H1 (cell line): ENCODE results near the gene GLRA1. TPM values are rescaled to one million over a fixed set of nuclear protein-coding genes. Genes with fewer than 3 reads are reported as not detected.

Experiments
- CTCF ChIA-PET: fragments of 300-600 bp; sonication (Branson Sonifier 250); formaldehyde crosslinking; loops from one replicate; lab custom pipeline; 2021; ENCODE audit not compliant: partially characterized antibody; lab: Charles Lee
- POLR2A ChIA-PET: fragments of 300-600 bp; sonication (Branson Sonifier 250); formaldehyde crosslinking; loops from one replicate; lab custom pipeline; 2021; ENCODE audit warnings: inconsistent platforms; ENCODE audit not compliant: partially characterized antibody; lab: Charles Lee
- DNase-seq, 2 experiments: peaks; one replicate each; pipeline versions ENCODE4 v3.0.0 to v3.0.0-alpha.2; 2010 to 2022; ENCODE audit warnings: low spot score in 2 of 2, low read depth in 1 of 2, mixed read lengths in 1 of 2
- FAIRE-seq: peaks from 2 replicates; lab custom pipeline; 2011; peaks lifted over from hg19 to GRCh38; lab: Jason Lieb, UNC
- H2AFZ ChIP-seq: 2 replicates; pipeline ENCODE4 v1.8.1; 2012; ENCODE audit warnings: low read length, inconsistent platforms
- H2AK5ac ChIP-seq: 2 replicates; pipeline ENCODE4 v1.6.1; 2013; ENCODE audit warnings: low read depth, low read length
- H2BK120ac ChIP-seq: replicated peaks from 2 replicates; pipeline ENCODE3; 2013; ENCODE audit warnings: low read depth, low read length, inconsistent platforms
- H2BK12ac ChIP-seq: 2 replicates; pipeline ENCODE4 v1.6.1; 2013; ENCODE audit warnings: low read depth, low read length
- H2BK15ac ChIP-seq: 2 replicates; pipeline ENCODE4 v1.6.1; 2013; ENCODE audit warnings: low read length
- H2BK20ac ChIP-seq: 2 replicates; pipeline ENCODE4 v1.6.1; 2013; ENCODE audit warnings: low read length
- H2BK5ac ChIP-seq: 2 replicates; pipeline ENCODE4 v1.6.1; 2013; ENCODE audit warnings: low read depth, low read length
- H3K14ac ChIP-seq: 2 replicates; pipeline ENCODE4 v1.6.1; 2013; ENCODE audit warnings: inconsistent platforms; ENCODE audit not compliant: insufficient read length
- H3K18ac ChIP-seq: 2 replicates; pipeline ENCODE4 v1.6.1; 2013; ENCODE audit warnings: low read length; ENCODE audit errors: extremely low read depth
- H3K23ac ChIP-seq: 2 replicates; pipeline ENCODE4 v1.6.1; 2013; ENCODE audit warnings: inconsistent platforms; ENCODE audit not compliant: insufficient read length
- H3K23me2 ChIP-seq: 2 replicates; pipeline ENCODE4 v1.6.1; 2013; ENCODE audit warnings: low read depth, low read length
- H3K27ac ChIP-seq: 2 replicates; pipeline ENCODE4 v1.6.1; 2011; ENCODE audit warnings: low read depth, low read length, inconsistent platforms
- H3K27me3 ChIP-seq, 4 experiments: replicated peaks in 1 of 4; 1 replicate in 1 of 4; 2 replicates in 3 of 4; pipeline versions ENCODE4 v1.6.1 to v1.8.1; 2011 to 2013; ENCODE audit warnings: low read length in 3 of 4, mild to moderate bottlenecking in 3 of 4, inconsistent platforms in 2 of 4, mixed read lengths in 2 of 4, moderate library complexity in 1 of 4; ENCODE audit not compliant: control insufficient read depth in 3 of 4, insufficient read depth in 3 of 4; ENCODE audit errors: extremely low read depth in 1 of 4
- H3K36me3 ChIP-seq, 4 experiments: 2 replicates each; pipeline versions ENCODE4 v1.6.1 to v1.8.1; 2011 to 2013; ENCODE audit warnings: mild to moderate bottlenecking in 4 of 4, low read length in 3 of 4, moderate library complexity in 2 of 4, control low read depth in 1 of 4, inconsistent platforms in 1 of 4; ENCODE audit not compliant: insufficient read depth in 4 of 4, control insufficient read depth in 2 of 4
- H3K4ac ChIP-seq: replicated peaks from 2 replicates; pipeline ENCODE3; 2013; ENCODE audit warnings: low read length, low read depth, mixed read lengths, inconsistent platforms; ENCODE audit not compliant: insufficient read length
- H3K4me1 ChIP-seq, 4 experiments: replicated peaks in 1 of 4; 1 replicate in 1 of 4; 2 replicates in 3 of 4; pipeline versions ENCODE4 v1.6.1 to v1.8.1; 2011 to 2013; ENCODE audit warnings: low read length in 3 of 4, inconsistent platforms in 2 of 4, mixed read lengths in 1 of 4; ENCODE audit not compliant: insufficient read depth in 4 of 4, control insufficient read depth in 3 of 4
- H3K4me2 ChIP-seq, 2 experiments: 2 replicates each; pipeline versions ENCODE4 v1.6.1 to v1.8.1; 2011 to 2013; ENCODE audit warnings: low read depth in 2 of 2, low read length in 2 of 2, control low read depth in 1 of 2, inconsistent platforms in 1 of 2, mild to moderate bottlenecking in 1 of 2; ENCODE audit not compliant: insufficient read depth in 1 of 2
- H3K4me3 ChIP-seq, 4 experiments: fragments of 200-600, 300-600 bp in 1 of 4; sonication (generic), shearing (Covaris generic), sonication (Bioruptor Twin) in 1 of 4; 2 replicates each; pipeline versions ENCODE4 v1.5.1 to v1.8.1; 2011 to 2016; ENCODE audit warnings: low read length in 4 of 4, low read depth in 3 of 4, control low read depth in 2 of 4, inconsistent platforms in 2 of 4, mild to moderate bottlenecking in 2 of 4, mixed read lengths in 1 of 4, moderate library complexity in 1 of 4; ENCODE audit not compliant: insufficient read depth in 2 of 4; ENCODE audit errors: extremely low read depth in 1 of 4
- H3K56ac ChIP-seq: replicated peaks from 2 replicates; pipeline ENCODE3; 2013; ENCODE audit warnings: low read depth, mild to moderate bottlenecking, mixed read lengths, low read length, inconsistent platforms; ENCODE audit not compliant: insufficient read length
- H3K79me1 ChIP-seq: 2 replicates; pipeline ENCODE4 v1.6.1; 2013; ENCODE audit warnings: low read depth, low read length, control low read depth
- H3K79me2 ChIP-seq, 2 experiments: 2 replicates each; pipeline versions ENCODE4 v1.6.1 to v1.8.1; 2012 to 2013; ENCODE audit warnings: low read length in 2 of 2, mild to moderate bottlenecking in 2 of 2, inconsistent platforms in 1 of 2; ENCODE audit not compliant: insufficient read depth in 2 of 2, control insufficient read depth in 1 of 2
- H3K9ac ChIP-seq, 4 experiments: replicated peaks in 1 of 4; 1 replicate in 1 of 4; 2 replicates in 3 of 4; pipeline versions ENCODE4 v1.6.1 to v1.8.1; 2011 to 2013; ENCODE audit warnings: low read depth in 3 of 4, low read length in 3 of 4, control low read depth in 2 of 4, mild to moderate bottlenecking in 2 of 4, moderate library complexity in 2 of 4, inconsistent platforms in 1 of 4; ENCODE audit errors: extremely low read depth in 1 of 4
- H3K9me3 ChIP-seq, 2 experiments: 2 replicates each; pipeline versions ENCODE4 v1.6.1 to v1.8.1; 2012 to 2013; ENCODE audit warnings: mild to moderate bottlenecking in 2 of 2, moderate library complexity in 2 of 2, control low read depth in 1 of 2, inconsistent platforms in 1 of 2, low read depth in 1 of 2, low read length in 1 of 2, mixed read lengths in 1 of 2; ENCODE audit not compliant: insufficient read depth in 2 of 2
- H4K20me1 ChIP-seq, 2 experiments: replicated peaks in 1 of 2; 2 replicates each; pipeline versions ENCODE3 to v1.8.1; 2011 to 2013; ENCODE audit warnings: inconsistent platforms in 2 of 2, low read length in 2 of 2, mild to moderate bottlenecking in 1 of 2; ENCODE audit not compliant: insufficient read depth in 2 of 2, control insufficient read depth in 1 of 2
- H4K5ac ChIP-seq: 2 replicates; pipeline ENCODE4 v1.6.1; 2013; ENCODE audit warnings: low read length, low read depth, mixed read lengths, inconsistent platforms; ENCODE audit not compliant: insufficient read length
- H4K8ac ChIP-seq: 2 replicates; pipeline ENCODE4 v1.8.0; 2013; ENCODE audit warnings: mild to moderate bottlenecking, moderate library complexity, low read length, inconsistent platforms; ENCODE audit not compliant: insufficient read depth; ENCODE audit errors: extremely low read depth
- H4K91ac ChIP-seq: replicated peaks from 2 replicates; pipeline ENCODE3; 2013; ENCODE audit warnings: low read length, mixed read lengths, inconsistent platforms; ENCODE audit not compliant: insufficient read length
- CBX8 ChIP-seq: fragments of 300-800, 300-1000 bp; sonication (generic); IDR thresholded peaks from 2 replicates; pipeline ENCODE4 v1.7.1; 2016; ENCODE audit warnings: low read depth, low read length, borderline replicate concordance
- WGBS, 2 experiments: shearing (Covaris generic) in 1 of 2; methylation state at CpG; one replicate each; pipeline versions ENCODE4 v1.1.6 to v1.1.7; 2013 to 2015; ENCODE audit warnings: low lambda C conversion rate in 2 of 2, mixed read lengths in 2 of 2, inconsistent platforms in 1 of 2, low coverage in 1 of 2, missing lambda C conversion rate in 1 of 2; ENCODE audit not compliant: insufficient replicate concordance in 2 of 2, insufficient coverage in 1 of 2, insufficient read length in 1 of 2; ENCODE audit errors: extremely low coverage in 1 of 2, missing lambda C conversion rate in 1 of 2; 5-methylcytosine and 5-hydroxymethylcytosine counted together
- polyA plus RNA-seq, 7 experiments: library from polyadenylated mRNA; depleted of rRNA in 3 of 7; stranded (reverse) in 5 of 7; unstranded in 2 of 7; fragments of >200 nt in 5 of 7; fragments of 200-250 nt in 2 of 7; gene quantifications; 1 replicate in 5 of 7; 2 replicates in 1 of 7; 4 replicates in 1 of 7; pipeline versions ENCODE4 v1.2.1 to v1.2.3, GENCODE V29; 2011 to 2013; ENCODE audit warnings: missing spikeins in 2 of 7, mixed read lengths in 2 of 7
- total RNA-seq: library from RNA; stranded (reverse); fragmentation: NEBNext Ultra II Directional; extraction: Animal tissue kit (Norgen Biotek cat#: 25700); gene quantifications from 2 replicates; pipeline ENCODE4 v1.2.1, GENCODE V29; 2021

GLRA1 gene
- total and polyA plus RNA-seq, 2 of the 8 experiments (the other 6 are each of a cell fraction or from before 2014, with no cell fraction given), result not detected

- Histone ChIP-seq H3K27ac (no peak overlapping the region), H4K8ac (no peak overlapping the region), H3K9ac (no peak overlapping the region), H3K14ac (no peak overlapping the region), H3K4ac (no peak overlapping the region), H2BK120ac (no peak overlapping the region), H4K20me1 (no peaks in the 10 kb centered on the region), H3K4me1 (peaks cover 0 to 2% (median under 1%) of the 10 kb centered on the region in 4 experiments; a peak in 2 of 7 replicates), H3K4me2 (no peak overlapping the region), H2BK20ac (no peak overlapping the region), H3K79me2 (no peaks in the 10 kb centered on the region), H3K23ac (no peak overlapping the region), H3K56ac (no peak overlapping the region), H2AFZ (no peak overlapping the region), H3K9me3 (no peaks in the 10 kb centered on the region), H2BK12ac (no peak overlapping the region), H3K36me3 (no peaks in the 10 kb centered on the region), H2AK5ac (no peak overlapping the region), H4K91ac (no peak overlapping the region), H3K4me3 (no peak overlapping the region), H3K18ac (no peak overlapping the region), H2BK15ac (no peak overlapping the region), H3K23me2 (no peaks in the 10 kb centered on the region), H2BK5ac (no peak overlapping the region), H3K27me3 (peaks cover 0 to 1% (median 0%) of the 10 kb centered on the region in 4 experiments; a peak in 1 of 7 replicates), H3K79me1 (no peaks in the 10 kb centered on the region), H4K5ac (no peak overlapping the region)
- FAIRE-seq (no peak), DNase-seq (no peak)
- WGBS, 2 experiments, result 96% methylated on average over 9 of the region's 9 CpGs; no CpG with 5 or more reads in 1 of the 2 experiments
- ChIA-PET CTCF (interaction anchor here (0.6 to 1.7 kb wide), 4 partner anchors 10 to 424 kb away, joined by 3 to 4 read pairs (median 3); no protein-coding TSS in a partner anchor), POLR2A (no interaction called here)
- TF ChIP-seq CBX8, result no peak
Measured at GRCh38 chr5:151950706-151951105, 26.1 kb upstream of the GLRA1 start.
